GM12878 (cell line): ENCODE measurements around the gene APCDD1L. TPM values are rescaled to one million over a fixed set of nuclear protein-coding genes. Genes with fewer than 3 reads are reported as not detected.

Experiments
- ATAC-seq: fragments of 200-7000 bp; cut with Tn5 transposase; 3 replicates; pipeline ENCODE4 v1.9.1; 2020; ENCODE audit warnings: mild to moderate bottlenecking, moderate library complexity
- BruUV-seq: library from RNA; stranded (reverse); fragments of 400-500 nt; replicated peaks from 2 replicates; lab custom pipeline; 2021; lab: Mats Ljungman, UMichigan
- CTCF ChIA-PET: fragments of 300-600 bp; sonication (Branson Sonifier 250); formaldehyde crosslinking; extraction: SDS; loops from one replicate; lab custom pipeline; 2021; ENCODE audit warnings: inconsistent platforms; lab: Yijun Ruan, JAX
- POLR2A ChIA-PET: fragments of 350-600 bp; formaldehyde crosslinking; extraction: SDS; loops from one replicate; lab custom pipeline; 2021; ENCODE audit warnings: inconsistent platforms; lab: Charles Lee
- RAD21 ChIA-PET: fragments of 300-600 bp; sonication (Branson Sonifier 250); formaldehyde crosslinking; loops from one replicate; lab custom pipeline; 2023; ENCODE audit warnings: antibody characterized with exemption; ENCODE audit not compliant: unreplicated experiment; lab: Charles Lee
- SMC1A ChIA-PET: fragments of 300-600 bp; sonication (Branson Sonifier 250); formaldehyde crosslinking; loops from one replicate; lab custom pipeline; 2023; ENCODE audit not compliant: unreplicated experiment, uncharacterized antibody; lab: Charles Lee
- DNase-seq: peaks from one replicate; pipeline ENCODE4 v3.0.0-alpha.2; 2011; ENCODE audit warnings: low read depth, low spot score
- FAIRE-seq: peaks from 3 replicates; lab custom pipeline; 2011; peaks lifted over from hg19 to GRCh38; lab: Jason Lieb, UNC
- H2AFZ ChIP-seq: 2 replicates; pipeline ENCODE4 v1.6.0; 2011; ENCODE audit warnings: low read depth, low read length, control low read depth; ENCODE audit not compliant: control insufficient read depth
- H3K27ac ChIP-seq: 2 replicates; pipeline ENCODE4 v1.5.1; 2011; ENCODE audit warnings: control low read depth; ENCODE audit not compliant: control insufficient read depth, insufficient read depth
- H3K27me3 ChIP-seq, 2 experiments: replicated peaks in 1 of 2; 2 replicates each; pipeline versions ENCODE4 v1.6.0 to v1.6.1; 2011; ENCODE audit warnings: low read length in 1 of 2; ENCODE audit not compliant: control insufficient read depth in 2 of 2, insufficient read depth in 2 of 2
- H3K36me3 ChIP-seq, 2 experiments: 2 replicates each; pipeline ENCODE4 v1.5.1; 2011; ENCODE audit warnings: low read length in 1 of 2; ENCODE audit not compliant: control insufficient read depth in 2 of 2, insufficient read depth in 2 of 2
- H3K4me1 ChIP-seq: 2 replicates; pipeline ENCODE4 v1.6.1; 2011; ENCODE audit warnings: mild to moderate bottlenecking, low read length, moderate library complexity, mixed read lengths; ENCODE audit not compliant: control insufficient read depth, insufficient read depth
- H3K4me2 ChIP-seq: 2 replicates; pipeline ENCODE4 v1.6.0; 2011; ENCODE audit warnings: control low read depth; ENCODE audit not compliant: control insufficient read depth, insufficient read depth
- H3K4me3 ChIP-seq: fragments of 200-600 bp; sonication (generic); 2 replicates; pipeline ENCODE4 v1.5.1; 2016
- H3K79me2 ChIP-seq: 2 replicates; pipeline ENCODE4 v1.6.0; 2011; ENCODE audit warnings: low read length; ENCODE audit not compliant: control insufficient read depth, insufficient read depth
- H3K9ac ChIP-seq: 2 replicates; pipeline ENCODE4 v1.8.0; 2011; ENCODE audit warnings: low read length, control low read depth, mixed read lengths; ENCODE audit not compliant: control insufficient read depth, insufficient read depth
- H3K9me3 ChIP-seq: replicated peaks from 3 replicates; pipeline ENCODE4 v1.5.1; 2011; ENCODE audit warnings: mild to moderate bottlenecking, low read length; ENCODE audit not compliant: control insufficient read depth, insufficient read depth
- H4K20me1 ChIP-seq: 2 replicates; pipeline ENCODE4 v1.6.0; 2011; ENCODE audit not compliant: control insufficient read depth, insufficient read depth
- CHD1 ChIP-seq: IDR thresholded peaks from 2 replicates; pipeline ENCODE4 v1.6.1; 2012; ENCODE audit warnings: low read depth, low read length, improper control_type of control experiment
- CHD2 ChIP-seq: IDR thresholded peaks from 2 replicates; pipeline ENCODE4 v1.6.1; 2011; ENCODE audit warnings: low read depth, low read length, improper control_type of control experiment, borderline replicate concordance
- CREM ChIP-seq: IDR thresholded peaks from 2 replicates; pipeline ENCODE4 v1.6.1; 2014; ENCODE audit warnings: antibody characterized with exemption, low read depth
- JUND ChIP-seq: IDR thresholded peaks from 2 replicates; pipeline ENCODE4 v1.6.1; 2012; ENCODE audit warnings: low read depth, mild to moderate bottlenecking, low read length, improper control_type of control experiment, moderate library complexity
- ZBED1 ChIP-seq: IDR thresholded peaks from 2 replicates; pipeline ENCODE4 v1.6.1; 2016; ENCODE audit warnings: borderline replicate concordance
- WGBS: methylation state at CpG from one replicate; pipeline ENCODE4 v1.1.6; 2016; ENCODE audit warnings: low lambda C conversion rate; ENCODE audit not compliant: insufficient replicate concordance, insufficient coverage; ENCODE audit errors: missing lambda C conversion rate; 5-methylcytosine and 5-hydroxymethylcytosine counted together
- in situ Hi-C: fragments of 300-500 bp; cut with MboI; formaldehyde crosslinking; loops from 9 replicates; pipeline ENCODE4 v1.14.3; 2018; ENCODE audit warnings: mixed read lengths
- intact Hi-C: fragments of 100-400 bp; cut with micrococcal nuclease; formaldehyde crosslinking; loops from one replicate; pipeline ENCODE4 v1.14.2; 2022; ENCODE audit not compliant: unreplicated experiment
- polyA plus RNA-seq, 11 experiments: library from polyadenylated mRNA; depleted of rRNA in 4 of 11; unstranded in 6 of 11; stranded (reverse) in 5 of 11; fragments of >200 nt; fragmentation: Nextera tagmentation in 4 of 11; fragmentation: Illumina TruSeq in 1 of 11; extraction: Ambion mirVana in 4 of 11; extraction: Trizol in 1 of 11; gene quantifications; 1 replicate in 1 of 11; 2 replicates in 10 of 11; pipeline versions ENCODE4 v1.2.1 to v1.2.3, GENCODE V29; 2011 to 2016; ENCODE audit warnings: inconsistent platforms in 2 of 11, missing spikeins in 2 of 11, low read depth in 1 of 11
- total RNA-seq, 4 experiments: library from RNA; depleted of rRNA in 3 of 4; stranded (reverse); fragments of >200 nt in 3 of 4; fragmentation: Illumina TruSeq in 1 of 4; extraction: Trizol in 1 of 4; gene quantifications; 2 replicates each; pipeline versions ENCODE4 v1.2.1 to v1.2.3, GENCODE V29; 2013 to 2021
- TF ChIP-seq, protein P1 (sequence below): fragments of 450-650 bp; IDR thresholded peaks from 2 replicates; pipeline ENCODE4 v1.6.1; 2017; ENCODE audit warnings: borderline replicate concordance

The APCDD1L gene
- total and polyA plus RNA-seq, 10 of the 15 experiments (the other 5 are each of a cell fraction or from before 2014, with no cell fraction given), result 0.14 to 0.50 TPM; not detected in 8

DNA sequence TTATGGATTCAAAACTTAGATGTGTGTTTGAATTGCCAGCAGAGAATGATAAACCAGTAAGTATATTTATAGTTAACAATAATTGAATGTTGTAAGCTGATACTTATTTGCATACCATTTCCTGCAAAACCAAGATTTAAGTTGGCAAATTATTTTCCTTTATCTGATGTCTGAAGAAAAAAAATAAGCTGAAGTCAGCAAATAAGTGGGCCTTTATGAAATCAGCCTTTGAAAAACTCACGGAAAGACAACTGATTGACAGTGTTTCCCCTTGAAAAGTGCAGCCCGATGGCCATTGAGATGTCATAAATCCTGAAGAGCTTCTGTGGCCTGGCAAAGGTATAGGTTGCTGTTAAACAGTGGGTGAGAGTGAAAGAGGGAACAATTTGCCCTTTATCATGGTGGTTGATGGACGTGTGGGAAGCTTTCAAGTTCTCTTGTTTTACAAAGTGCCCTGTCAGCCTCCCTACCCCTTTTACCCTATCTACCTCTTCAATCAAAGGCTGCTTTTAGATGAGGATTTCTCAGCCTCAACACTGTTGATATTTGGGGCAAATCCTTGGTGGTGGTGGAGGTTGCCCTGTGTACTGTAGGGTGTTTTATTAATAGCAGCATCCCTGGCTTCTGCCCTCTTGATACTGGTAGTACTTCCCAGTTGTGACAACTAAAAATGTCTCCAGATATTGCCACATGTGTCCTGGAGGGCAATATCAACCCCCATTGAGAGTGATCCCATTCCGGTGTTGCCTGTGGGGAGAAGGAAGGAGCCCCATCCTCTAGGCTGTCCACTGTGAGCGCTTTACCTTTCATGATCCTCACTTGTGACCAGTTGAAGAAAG lies 76.0 kb downstream of the APCDD1L start:
- ChIA-PET RAD21 (interaction anchor here (1.1 kb wide), 1 partner anchor 42 kb away, joined by 3 read pairs; no protein-coding TSS in a partner anchor), CTCF (interaction anchor here (1.9 kb wide), 1 partner anchor 9 kb away, joined by 17 read pairs; no protein-coding TSS in a partner anchor), SMC1A (interaction anchor here (0.5 to 1.3 kb wide), 3 partner anchors 16 to 203 kb away, joined by 3 read pairs; no protein-coding TSS in a partner anchor), POLR2A (interaction anchor here (1.4 kb wide), 1 partner anchor 10 kb away, joined by 3 read pairs; no protein-coding TSS in a partner anchor)
- H3K36me3 ChIP-seq, result peaks cover 7 to 22% of the 10 kb centered on the region in 2 experiments
- H3K9me3 ChIP-seq, result no peaks in the 10 kb centered on the region; the same call in 2 of the 3 replicates
- peaks cover 16% of the 10 kb centered on the region for H3K79me2 ChIP-seq
- no peak overlapping the region for H2AFZ ChIP-seq
- no peaks in the 10 kb centered on the region for H4K20me1 ChIP-seq
- BruUV-seq, result no TSS peak
- ATAC-seq (no peak), DNase-seq (no peak), FAIRE-seq (no peak)
- no peaks in the 10 kb centered on the region; the same call in 1 of the 2 replicates for H3K4me1 ChIP-seq
- TF ChIP-seq CHD2 (no peak), JUND (no peak), CREM (no peak), CHD1 (no peak), ZBED1 (no peak)
- TF ChIP-seq, protein P1, sequence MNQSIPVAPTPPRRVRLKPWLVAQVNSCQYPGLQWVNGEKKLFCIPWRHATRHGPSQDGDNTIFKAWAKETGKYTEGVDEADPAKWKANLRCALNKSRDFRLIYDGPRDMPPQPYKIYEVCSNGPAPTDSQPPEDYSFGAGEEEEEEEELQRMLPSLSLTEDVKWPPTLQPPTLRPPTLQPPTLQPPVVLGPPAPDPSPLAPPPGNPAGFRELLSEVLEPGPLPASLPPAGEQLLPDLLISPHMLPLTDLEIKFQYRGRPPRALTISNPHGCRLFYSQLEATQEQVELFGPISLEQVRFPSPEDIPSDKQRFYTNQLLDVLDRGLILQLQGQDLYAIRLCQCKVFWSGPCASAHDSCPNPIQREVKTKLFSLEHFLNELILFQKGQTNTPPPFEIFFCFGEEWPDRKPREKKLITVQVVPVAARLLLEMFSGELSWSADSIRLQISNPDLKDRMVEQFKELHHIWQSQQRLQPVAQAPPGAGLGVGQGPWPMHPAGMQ, result no peak
- WGBS, result 83% methylated on average over 5 of the region's 5 CpGs
- no peak overlapping the region for H3K4me2 ChIP-seq
- H3K27ac ChIP-seq, result 0 out of 2 replicates have a peak overlapping the region, but pooled peaks have one; percentile 31
- intact Hi-C loops, result no loop called here
- in situ Hi-C loops, result no loop called here
- no peaks in the 10 kb centered on the region for H3K27me3 ChIP-seq
- H3K4me3 ChIP-seq, result no peak overlapping the region
- H3K9ac ChIP-seq, result no peak overlapping the region
